ENCODE results near the gene SPATS2L.

DNA sequence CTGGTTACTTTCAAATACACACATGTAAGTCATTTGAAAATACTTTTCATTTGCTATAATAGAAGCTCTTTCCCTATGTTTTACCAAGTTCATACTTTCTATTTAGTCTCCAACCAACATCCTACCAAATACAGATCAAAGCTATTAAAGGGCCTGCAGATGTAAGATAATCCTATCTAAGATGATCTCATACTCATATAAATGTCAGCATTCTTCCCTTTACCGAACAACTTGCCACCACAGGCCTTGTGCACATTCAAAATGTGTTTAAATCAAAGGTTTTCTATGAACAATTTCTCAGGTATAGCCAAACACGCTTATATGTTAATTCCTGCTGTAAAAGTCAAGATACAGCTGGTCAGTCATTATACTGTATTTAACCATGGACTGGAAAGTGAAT is 180.0 kb downstream of the SPATS2L start:
- TF ChIP-seq, protein P1, sequence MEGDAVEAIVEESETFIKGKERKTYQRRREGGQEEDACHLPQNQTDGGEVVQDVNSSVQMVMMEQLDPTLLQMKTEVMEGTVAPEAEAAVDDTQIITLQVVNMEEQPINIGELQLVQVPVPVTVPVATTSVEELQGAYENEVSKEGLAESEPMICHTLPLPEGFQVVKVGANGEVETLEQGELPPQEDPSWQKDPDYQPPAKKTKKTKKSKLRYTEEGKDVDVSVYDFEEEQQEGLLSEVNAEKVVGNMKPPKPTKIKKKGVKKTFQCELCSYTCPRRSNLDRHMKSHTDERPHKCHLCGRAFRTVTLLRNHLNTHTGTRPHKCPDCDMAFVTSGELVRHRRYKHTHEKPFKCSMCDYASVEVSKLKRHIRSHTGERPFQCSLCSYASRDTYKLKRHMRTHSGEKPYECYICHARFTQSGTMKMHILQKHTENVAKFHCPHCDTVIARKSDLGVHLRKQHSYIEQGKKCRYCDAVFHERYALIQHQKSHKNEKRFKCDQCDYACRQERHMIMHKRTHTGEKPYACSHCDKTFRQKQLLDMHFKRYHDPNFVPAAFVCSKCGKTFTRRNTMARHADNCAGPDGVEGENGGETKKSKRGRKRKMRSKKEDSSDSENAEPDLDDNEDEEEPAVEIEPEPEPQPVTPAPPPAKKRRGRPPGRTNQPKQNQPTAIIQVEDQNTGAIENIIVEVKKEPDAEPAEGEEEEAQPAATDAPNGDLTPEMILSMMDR (IDR thresholded peaks at IDR 0.05), result no peak
- TF ChIP-seq POLR2AphosphoS5 (IDR thresholded peaks at IDR 0.05) (no peak), POLR2A (IDR thresholded peaks at IDR 0.05) (no peak), EP300 (IDR thresholded peaks at IDR 0.05; ENCODE audit: low read depth) (no peak)
